Cardiac septum (tissue), 1 donor: ENCODE measurements around the gene IL17REL. TPM values are rescaled to one million over a fixed set of nuclear protein-coding genes. Genes with fewer than 3 reads are reported as not detected.
"Not testable (repeated sequence)": the region's sequence is repeated elsewhere in the genome, so short reads cannot be mapped to it uniquely, and the experiment has no call there.

Experiments
- DNase-seq: peaks from one replicate; pipeline ENCODE4 v3.0.0-alpha.2; 2020; ENCODE audit warnings: low spot score
- intact Hi-C: fragments of 100-400 bp; cut with DNase I; formaldehyde crosslinking; loops from one replicate; pipeline ENCODE4 v1.14.0; 2022
- microRNA-seq: library from miRNA; unstranded; fragments of <30 nt; microRNA quantifications from one replicate; pipeline ENCODE4 v1.2.0, GENCODE V29; 2020
- total RNA-seq: library from RNA; stranded (reverse); fragmentation: NEBNext Ultra II Directional; extraction: Animal tissue kit (Norgen Biotek cat#: 25700); gene quantifications from one replicate; pipeline ENCODE4 v1.2.1, GENCODE V29; 2021
- donor health status: DM: no; HTN: no; CAD: no.

The IL17REL gene
- total RNA-seq, 1 donor from 2014 or later, result not detected

DNA sequence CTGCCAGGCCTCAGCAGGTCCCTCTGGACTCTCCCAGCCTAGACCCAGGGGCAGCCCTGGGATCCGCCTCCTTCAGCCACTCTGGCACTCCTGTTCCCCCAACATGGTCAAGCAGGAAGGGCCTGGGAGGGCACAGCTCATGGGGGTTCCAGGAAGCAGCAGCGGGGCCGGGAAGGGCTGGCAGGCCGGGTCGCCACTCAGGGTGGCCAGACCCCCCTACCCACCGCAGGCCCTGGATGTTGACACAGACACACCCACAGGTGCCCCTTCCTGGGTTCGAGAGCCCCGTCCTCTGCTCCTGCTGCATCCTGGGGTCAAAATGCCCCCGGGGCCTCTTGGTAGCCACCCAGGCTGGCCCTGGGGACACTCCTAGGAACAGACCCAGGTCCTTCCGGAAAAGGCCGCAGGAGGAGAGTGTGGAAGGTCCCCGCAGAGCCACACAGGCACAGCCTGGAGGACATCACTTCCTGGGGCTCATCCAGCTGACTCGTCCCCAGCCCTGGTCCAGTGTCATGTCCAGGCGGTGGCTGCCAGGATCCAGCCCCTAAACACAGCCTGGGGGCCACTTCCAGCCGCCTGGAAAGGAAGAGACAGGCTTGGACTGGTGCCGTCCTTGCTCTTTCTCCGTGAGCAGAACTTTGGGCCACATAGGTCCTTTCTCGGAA lies 58.8 kb downstream of the IL17REL start:
- DNase-seq, result no peak
- intact Hi-C loops, result no loop called here

DNA sequence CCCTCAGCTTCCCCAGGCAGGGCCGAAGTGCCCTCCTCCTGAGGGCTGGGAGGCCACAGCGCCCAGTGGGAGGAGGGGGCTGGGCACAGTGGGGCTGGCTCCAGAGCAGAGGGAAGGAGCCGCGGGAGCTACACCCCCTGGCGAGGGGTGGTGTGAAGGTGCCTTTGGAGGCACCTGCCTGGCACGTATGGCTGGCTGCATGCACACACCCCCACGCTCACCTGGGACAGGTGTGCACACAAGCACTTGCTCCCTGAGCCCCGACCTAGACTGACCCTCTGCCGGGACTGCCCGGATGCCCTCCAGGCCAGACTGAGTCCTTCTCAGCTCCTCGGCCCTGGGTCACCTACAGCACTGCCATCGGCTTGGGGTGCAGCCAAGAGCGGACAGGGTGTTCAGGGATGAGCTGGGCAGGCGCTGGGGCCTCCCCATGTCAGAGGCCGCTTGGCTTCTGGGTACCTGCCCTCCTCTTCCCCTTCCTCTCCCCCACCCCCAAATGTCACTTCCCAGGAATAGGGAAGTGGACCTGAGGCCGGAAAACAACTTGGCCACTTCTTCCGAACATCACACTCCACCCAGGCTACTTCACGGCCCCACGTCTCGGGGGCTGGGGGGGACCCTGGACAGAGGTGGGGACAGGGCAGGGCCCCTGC lies 59.4 kb downstream of the IL17REL start:
- DNase-seq, result no peak
- intact Hi-C loops, result no loop called here

DNA sequence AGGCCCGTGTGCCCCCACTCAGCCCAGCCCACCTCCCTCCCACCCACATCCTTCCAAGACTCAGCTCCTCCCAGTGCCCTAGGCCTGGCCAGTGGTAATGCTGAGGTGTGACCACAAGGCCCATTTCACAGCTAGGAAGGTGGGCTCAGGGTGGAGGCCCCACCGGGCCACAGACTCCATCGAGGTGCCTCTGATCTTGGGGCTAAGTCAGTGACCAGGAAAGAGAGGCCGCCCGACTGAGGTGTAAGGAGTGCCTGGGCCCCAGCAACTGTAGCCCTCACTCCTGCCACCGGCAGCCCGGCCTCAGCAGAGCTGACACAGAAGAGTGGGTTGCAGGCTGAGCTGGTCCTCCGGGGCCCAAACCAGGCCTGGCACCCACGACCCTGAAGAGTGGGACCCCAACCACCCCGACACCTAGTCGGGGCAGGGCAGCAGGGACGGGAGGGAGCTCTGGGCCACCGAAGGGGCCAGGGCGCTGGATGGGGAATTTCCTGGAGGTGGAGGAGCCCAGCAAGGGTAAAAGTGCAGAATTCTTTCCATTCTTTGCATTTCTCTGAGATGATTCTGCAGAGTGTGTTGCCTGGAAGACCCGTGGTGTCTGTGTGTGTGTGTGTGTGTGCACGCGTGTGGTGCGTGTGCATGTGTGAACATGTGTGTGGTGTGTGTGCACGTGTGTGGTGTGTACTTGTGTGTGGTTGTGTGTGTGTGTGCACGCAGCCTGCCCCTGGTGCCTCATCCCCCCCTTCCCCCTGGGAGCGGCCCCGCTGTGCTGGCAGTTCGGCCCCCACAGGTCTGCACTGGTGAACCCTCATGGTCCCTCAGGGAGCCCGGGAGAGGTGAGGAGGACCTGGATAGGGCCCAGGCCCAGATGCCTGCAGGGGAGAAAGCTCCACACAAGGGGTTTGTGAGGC lies 60.3 kb downstream of the IL17REL start:
- intact Hi-C loops, result no loop called here
- no peak for DNase-seq

DNA sequence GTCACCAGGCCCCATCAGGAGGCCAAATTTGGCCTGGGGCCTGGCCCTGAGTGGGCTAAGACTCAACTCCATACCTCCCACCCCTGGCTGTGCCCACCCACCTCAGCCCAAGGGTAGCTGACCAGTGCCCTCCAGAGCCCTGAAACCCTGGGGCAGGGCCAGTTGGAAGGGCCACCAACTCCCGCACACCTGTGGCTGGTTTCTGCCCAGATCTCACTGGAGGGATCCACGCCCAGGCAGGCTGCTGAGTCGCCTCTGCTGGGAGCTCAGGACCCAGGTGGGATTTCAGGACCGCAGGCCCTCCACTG lies 60.9 kb downstream of the IL17REL start:
- intact Hi-C loops, result no loop called here
- DNase-seq, result no peak

DNA sequence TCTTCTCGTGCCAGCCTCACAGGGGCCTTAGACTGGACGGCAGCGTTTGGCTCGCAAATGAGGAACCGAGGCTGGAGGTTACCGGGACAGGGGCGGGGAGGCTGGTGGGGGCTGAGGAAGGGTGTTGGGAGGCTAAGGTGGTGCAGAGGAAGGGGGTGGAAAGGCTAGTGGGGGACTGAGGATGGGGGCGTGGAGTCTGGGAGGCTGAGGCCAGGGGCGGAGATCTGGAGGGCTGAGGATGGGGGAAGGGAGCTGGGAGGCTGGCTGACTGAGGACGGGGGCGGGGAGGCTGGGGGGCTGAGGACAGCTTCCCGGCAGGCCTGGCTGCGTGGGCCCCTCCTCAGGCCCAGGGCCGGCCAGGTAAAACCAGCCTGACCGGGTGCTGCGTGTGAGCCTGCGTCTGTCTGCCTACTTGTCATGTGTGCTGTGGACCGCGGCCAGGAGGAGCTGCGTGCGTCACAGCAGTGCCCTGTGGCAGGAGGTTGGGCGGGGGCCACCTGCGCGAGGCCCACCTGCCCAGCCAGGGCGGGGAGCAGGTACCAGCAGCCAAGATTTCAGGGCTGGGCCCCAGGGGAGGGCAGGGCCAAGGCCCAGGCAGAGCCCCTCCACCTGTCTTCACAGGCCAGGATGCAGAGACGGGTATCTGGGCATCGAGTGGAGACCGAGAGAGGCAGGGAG lies 61.4 kb downstream of the IL17REL start:
- intact Hi-C loops, result no loop called here
- no peak for DNase-seq

DNA sequence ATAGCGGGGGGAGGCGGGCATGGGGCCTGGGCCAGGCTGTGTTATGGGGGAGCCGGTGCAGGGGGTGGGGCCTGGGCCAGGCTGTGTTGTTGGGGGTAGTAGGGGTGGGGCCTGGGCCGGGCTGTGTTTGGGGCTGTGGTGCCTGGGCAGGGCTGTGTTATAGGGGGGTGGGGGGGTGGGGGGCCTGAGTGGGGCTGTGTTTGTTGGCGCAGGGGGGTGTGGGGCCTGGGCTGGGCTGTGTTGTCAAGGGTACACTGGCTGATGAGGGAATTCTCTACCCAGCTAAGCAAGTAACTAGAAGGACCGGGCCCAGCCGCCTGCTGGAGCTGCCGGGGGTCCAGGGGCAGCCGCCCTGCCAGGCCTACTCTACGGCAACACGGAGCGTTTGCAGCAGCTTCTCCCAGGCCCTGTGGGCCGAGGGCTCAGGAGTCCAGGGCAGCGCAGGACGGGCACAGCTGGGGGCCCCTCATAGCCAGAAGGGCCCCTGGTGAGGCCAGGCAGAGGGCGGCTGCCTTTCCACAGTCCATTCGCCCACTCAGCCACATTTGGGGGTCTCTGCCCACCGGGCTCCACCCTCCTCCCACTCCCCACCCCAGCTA lies 62.1 kb downstream of the IL17REL start:
- intact Hi-C loops, result no loop called here
- DNase-seq, result no peak

DNA sequence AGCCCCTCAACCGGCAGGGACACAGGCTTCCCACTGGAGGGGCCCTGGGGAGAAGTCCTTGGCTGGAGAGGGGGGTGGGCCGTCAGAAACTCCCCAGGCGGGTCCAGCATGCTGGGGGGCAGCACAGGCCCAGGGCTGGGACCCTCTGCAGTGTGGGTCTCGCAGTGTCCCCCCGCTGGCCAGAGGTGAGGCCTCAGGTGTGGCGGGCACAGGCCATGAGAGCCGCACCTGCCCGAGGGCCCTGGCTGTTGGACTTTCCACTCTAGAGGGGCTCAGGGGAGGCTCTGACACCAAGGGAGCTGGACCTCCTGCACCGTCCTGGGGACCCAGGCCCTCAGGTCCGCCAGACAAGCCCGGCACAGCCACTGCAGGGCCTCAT lies 62.7 kb downstream of the IL17REL start:
- intact Hi-C loops, result no loop called here
- no peak for DNase-seq

DNA sequence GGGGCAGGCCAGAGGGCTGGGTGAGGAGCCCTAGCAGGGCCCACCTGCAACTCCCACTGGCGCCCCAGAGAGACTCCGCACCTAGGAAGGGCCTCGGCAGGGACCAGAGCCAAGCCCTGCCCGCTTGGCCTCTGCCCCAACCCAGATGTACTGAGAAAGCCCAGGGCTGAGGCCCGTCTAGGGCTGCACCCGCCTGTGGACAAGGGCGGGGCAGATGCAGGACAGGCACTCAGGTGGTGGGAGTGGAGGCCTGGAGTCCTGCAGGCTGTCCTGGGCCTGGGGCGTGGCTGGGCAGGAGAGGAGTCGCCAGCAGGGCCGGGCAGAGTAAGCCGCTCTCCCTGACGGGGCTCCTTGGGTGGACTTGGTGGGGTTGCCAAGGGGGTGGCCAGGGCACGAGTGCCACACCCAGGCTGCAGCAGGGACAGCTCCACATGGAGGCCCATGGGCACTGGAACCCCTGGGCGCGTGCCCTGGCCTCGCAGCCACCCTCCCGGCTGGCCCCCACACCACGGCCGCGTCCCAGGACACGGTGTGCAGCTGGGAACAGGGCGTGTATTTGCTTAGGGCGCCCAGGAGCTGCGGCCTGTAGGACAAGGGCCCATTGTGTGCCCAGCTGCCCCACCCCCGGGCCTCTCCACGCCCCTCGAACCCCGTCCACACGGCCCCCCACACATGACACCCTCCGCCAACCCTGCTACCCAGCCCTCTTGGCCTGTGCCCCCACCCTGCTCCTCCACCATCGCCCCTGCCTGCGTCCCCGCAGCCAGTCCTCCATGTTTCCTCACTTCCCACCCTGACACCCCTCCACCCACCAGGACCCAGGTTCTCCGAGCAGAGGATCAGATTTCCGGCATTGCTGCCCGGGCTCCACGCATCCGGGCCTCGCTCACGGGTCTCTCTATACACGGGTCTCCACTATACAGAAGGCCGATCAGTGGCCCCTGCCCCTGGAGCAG lies 63.3 kb downstream of the IL17REL start:
- no peak for DNase-seq
- intact Hi-C loops, result no loop called here

DNA sequence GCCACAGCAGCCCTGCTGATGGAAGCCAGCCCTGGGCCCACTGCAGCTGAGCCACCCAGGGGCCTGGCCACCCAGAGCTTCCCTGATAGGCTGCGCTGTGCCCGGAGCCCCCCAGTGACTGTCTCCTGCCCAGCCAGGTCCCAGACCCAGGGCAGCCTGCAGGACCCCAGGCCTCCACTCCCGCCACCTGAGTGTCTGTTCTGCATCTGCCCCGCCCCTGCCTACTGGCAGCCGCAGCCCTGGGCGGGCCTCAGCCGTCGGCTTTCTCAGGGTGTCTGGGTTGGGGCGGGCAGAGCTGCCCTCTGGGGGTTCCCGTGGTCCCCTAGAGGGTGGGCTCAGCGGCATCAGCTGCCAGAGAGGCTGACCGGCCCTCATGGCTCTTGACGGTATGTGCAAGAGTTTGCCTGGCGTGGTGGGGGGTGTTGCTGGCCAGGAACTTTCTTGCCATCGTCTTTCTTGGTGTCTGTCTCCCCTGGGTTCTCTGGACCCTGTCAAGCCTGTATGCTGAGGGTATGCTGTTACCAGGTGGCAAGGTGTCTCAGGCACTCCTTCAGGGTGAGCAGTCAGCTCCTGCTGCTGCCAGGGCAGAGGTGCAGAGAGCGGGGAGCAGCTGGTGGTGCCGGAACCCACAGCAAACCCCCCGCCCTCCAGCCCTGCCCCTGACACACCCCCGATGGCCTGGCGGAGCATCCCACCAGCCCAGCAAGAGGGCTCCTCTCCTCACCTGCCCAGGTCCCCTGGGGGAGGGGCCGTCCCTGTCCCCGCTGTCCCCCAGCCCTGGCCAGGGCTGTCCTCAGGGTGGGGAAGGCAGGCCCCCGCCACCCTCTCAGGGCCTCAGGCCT lies 64.2 kb downstream of the IL17REL start:
- DNase-seq, result no peak
- intact Hi-C loops, result no loop called here

DNA sequence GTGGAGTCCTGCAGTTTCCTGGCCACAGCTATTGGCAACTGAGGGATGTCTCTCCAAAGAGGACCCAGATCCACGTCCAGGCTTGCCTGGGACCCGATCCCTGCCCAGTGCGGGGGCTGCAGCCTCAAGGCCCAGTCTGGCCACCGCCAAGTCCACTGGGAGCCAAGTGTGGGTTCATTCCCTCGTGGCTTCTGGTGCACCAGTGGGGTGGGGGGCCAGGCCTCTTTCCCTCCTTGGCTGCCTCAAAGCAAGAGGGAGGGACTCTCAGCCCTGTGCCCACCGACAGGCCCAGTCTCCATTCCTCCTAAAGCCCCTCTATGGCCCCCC lies 65.3 kb downstream of the IL17REL start:
- no peak for DNase-seq
- intact Hi-C loops, result no loop called here

DNA sequence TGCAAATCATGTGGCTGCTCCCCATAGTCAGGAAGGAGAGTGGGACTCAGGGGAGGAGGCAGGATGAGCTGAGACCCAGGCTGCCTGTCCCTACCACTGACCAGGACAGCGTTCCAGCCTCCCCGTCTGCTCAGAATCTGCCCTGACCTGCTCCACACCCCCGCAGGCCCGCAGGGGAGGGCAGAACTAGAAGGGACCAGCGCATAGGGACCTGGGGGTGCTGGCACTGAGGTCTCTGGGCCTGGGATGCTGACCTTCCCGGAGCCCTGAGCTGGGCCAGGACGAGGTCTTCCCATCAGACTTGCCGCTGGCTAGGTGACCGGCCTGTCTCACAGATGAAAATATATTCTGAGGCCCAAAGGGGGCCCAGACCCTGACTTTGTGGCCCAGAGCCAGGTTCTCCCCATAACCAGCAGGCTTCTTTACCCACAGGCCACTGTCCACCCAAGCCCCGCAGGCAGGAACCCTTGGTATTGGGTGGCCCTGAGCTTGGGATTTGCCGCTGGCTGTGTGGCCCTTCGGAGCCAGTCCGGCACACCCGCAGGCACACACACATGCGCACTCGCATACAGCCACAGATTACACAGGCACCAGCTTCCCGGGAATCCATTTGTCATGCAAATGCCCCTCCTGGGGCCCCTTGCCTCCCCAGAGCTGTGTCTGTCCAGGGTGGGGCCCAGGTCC lies 65.8 kb downstream of the IL17REL start:
- intact Hi-C loops, result no loop called here
- no peak for DNase-seq

DNA sequence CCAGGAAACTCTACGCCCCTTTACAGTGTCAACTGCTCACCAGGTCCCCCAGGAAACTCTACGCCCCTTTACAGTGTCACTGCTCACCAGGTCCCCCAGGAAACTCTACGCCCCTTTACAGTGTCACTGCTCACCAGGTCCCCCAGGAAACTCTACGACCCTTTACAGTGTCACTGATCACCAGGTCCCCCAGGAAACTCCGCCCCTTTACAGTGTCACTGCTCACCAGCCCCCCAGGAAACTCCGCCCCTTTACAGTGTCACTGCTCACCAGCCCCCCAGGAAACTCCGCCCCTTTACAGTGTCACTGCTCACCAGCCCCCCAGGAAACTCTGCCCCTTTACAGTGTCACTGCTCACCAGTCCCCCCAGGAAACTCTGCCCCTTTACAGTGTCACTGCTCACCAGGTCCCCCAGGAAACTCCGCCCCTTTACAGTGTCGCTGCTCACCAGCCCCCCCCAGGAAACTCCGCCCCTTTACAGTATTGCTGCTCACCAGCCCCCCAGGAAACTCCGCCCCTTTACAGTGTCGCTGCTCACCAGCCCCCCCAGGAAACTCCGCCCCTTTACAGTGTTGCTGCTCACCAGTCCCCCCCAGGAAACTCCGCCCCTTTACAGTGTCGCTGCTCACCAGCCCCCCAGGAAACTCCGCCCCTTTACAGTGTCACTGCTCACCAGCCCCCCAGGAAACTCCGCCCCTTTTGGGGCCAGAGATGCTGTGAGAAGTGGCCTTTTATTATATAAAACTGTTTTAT lies 67.3 kb downstream of the IL17REL start:
- DNase-seq, intact Hi-C loops: not testable (repeated sequence)

Small RNA genes lying within 50 kb of the gene (microRNA-seq; reads per million reads assigned to microRNA genes)
- not detected for gene MIR6821

Other genes starting within 250 kb of the IL17REL start
- gene BRD1, start 184.9 kb downstream of the IL17REL start, total RNA-seq, result 18.0 TPM
- gene ZBED4, start 158.9 kb downstream of the IL17REL start, total RNA-seq, result 6.2 TPM
- gene ALG12, start 94.3 kb downstream of the IL17REL start, total RNA-seq, result 14.3 TPM
- 32.9 TPM for gene CRELD2, start 94.1 kb downstream of the IL17REL start, total RNA-seq
- gene PIM3, start 52.0 kb downstream of the IL17REL start, total RNA-seq, result 31.3 TPM
- gene TTLL8, start 45.5 kb upstream of the IL17REL start, total RNA-seq, result not detected
- gene MLC1, start 72.7 kb upstream of the IL17REL start, total RNA-seq, result 0.13 TPM
- gene MOV10L1, start 77.2 kb upstream of the IL17REL start, total RNA-seq, result 0.46 TPM
- gene PANX2, start 158.0 kb upstream of the IL17REL start, total RNA-seq, result 0.30 TPM
- gene TRABD, start 173.1 kb upstream of the IL17REL start, total RNA-seq, result 20.1 TPM
- gene SELENOO, start 188.2 kb upstream of the IL17REL start, total RNA-seq, result 12.7 TPM
- 22.8 TPM for gene TUBGCP6, start 232.3 kb upstream of the IL17REL start, total RNA-seq
- gene HDAC10, start 238.5 kb upstream of the IL17REL start, total RNA-seq, result 13.1 TPM
- gene MAPK12, start 248.9 kb upstream of the IL17REL start, total RNA-seq, result 32.5 TPM